HCT116 (cell line): ENCODE results near the gene XRN2. TPM values are rescaled to one million over a fixed set of nuclear protein-coding genes. Genes with fewer than 3 reads are reported as not detected.

Experiments used
- ATAC-seq: fragments of 200-7000 bp; cut with Tn5 transposase; 2 replicates; pipeline ENCODE4 v1.9.1; 2020; ENCODE audit warnings: mild to moderate bottlenecking, moderate library complexity
- BruUV-seq: library from RNA; stranded (reverse); fragments of 400-500 nt; replicated peaks from 2 replicates; lab custom pipeline; 2021; lab: Mats Ljungman, UMichigan
- CTCF ChIA-PET: fragments of 300-600 bp; sonication (Branson Sonifier 250); formaldehyde crosslinking; loops from one replicate; lab custom pipeline; 2021; ENCODE audit warnings: antibody characterized with exemption; lab: Charles Lee
- POLR2A ChIA-PET: fragments of 300-600, 350-600 bp; sonication (Branson Sonifier 250); formaldehyde crosslinking; loops from one replicate; lab custom pipeline; 2021; ENCODE audit warnings: antibody characterized with exemption; lab: Charles Lee
- RAD21 ChIA-PET, 2 experiments: fragments of 300-600 bp; sonication (Branson Sonifier 250); formaldehyde crosslinking; loops; one replicate each; lab custom pipeline; 2023; ENCODE audit warnings: low total read pairs in 2 of 2; ENCODE audit not compliant: uncharacterized antibody in 2 of 2, unreplicated experiment in 2 of 2, low non-redundant PET in 1 of 2; lab: Charles Lee
- DNase-seq: peaks from one replicate; pipeline ENCODE4 v3.0.0-alpha.2; 2010; ENCODE audit warnings: low read depth, low spot score
- H2AFZ ChIP-seq: fragments of 200-600 bp; shearing (Covaris generic), sonication (generic); 2 replicates; pipeline ENCODE4 v1.6.1; 2017; ENCODE audit warnings: low read depth, mixed run types, mixed read lengths, antibody characterized with exemption, low read length; ENCODE audit not compliant: poor library complexity, severe bottlenecking
- H3K27ac ChIP-seq: 2 replicates; pipeline ENCODE4 v1.5.1; 2012; ENCODE audit warnings: low read depth, low read length
- H3K27me3 ChIP-seq: fragments of 200-600 bp; sonication (generic); 2 replicates; pipeline ENCODE4 v1.6.1; 2016; ENCODE audit warnings: mixed run types, low read length, mixed read lengths; ENCODE audit not compliant: insufficient read depth
- H3K36me3 ChIP-seq, 2 experiments: fragments of 200-500 bp in 1 of 2; fragments of 200-600 bp in 1 of 2; sonication (Bioruptor generic) in 1 of 2; sonication (generic) in 1 of 2; 2 replicates each; pipeline versions ENCODE4 v1.5.1 to v1.6.1; 2014 to 2016; ENCODE audit warnings: low read length in 2 of 2, inconsistent platforms in 1 of 2, mixed read lengths in 1 of 2, mixed run types in 1 of 2; ENCODE audit not compliant: insufficient read depth in 2 of 2, control insufficient read depth in 1 of 2
- H3K4me1 ChIP-seq, 2 experiments: fragments of 200-600 bp in 1 of 2; sonication (generic) in 1 of 2; 2 replicates each; pipeline versions ENCODE4 v1.5.1 to v1.6.1; 2012 to 2017; ENCODE audit warnings: low read length in 2 of 2, inconsistent platforms in 1 of 2, mild to moderate bottlenecking in 1 of 2, mixed read lengths in 1 of 2, mixed run types in 1 of 2, moderate library complexity in 1 of 2; ENCODE audit not compliant: insufficient read depth in 2 of 2, control insufficient read depth in 1 of 2
- H3K4me2 ChIP-seq: fragments of 200-600 bp; sonication (generic); 2 replicates; pipeline ENCODE4 v1.6.1; 2017; ENCODE audit warnings: mixed run types, low read length, mixed read lengths
- H3K4me3 ChIP-seq, 2 experiments: fragments of 200-600 bp in 1 of 2; sonication (generic) in 1 of 2; replicated peaks in 1 of 2; 2 replicates each; pipeline ENCODE4 v1.5.1; 2011 to 2016; ENCODE audit warnings: low read length in 2 of 2, control low read depth in 1 of 2, low read depth in 1 of 2, mild to moderate bottlenecking in 1 of 2, mixed read lengths in 1 of 2, mixed run types in 1 of 2
- H3K79me2 ChIP-seq: fragments of 200-600 bp; sonication (generic); 2 replicates; pipeline ENCODE4 v1.6.1; 2017; ENCODE audit warnings: mild to moderate bottlenecking, mixed run types, low read length, moderate library complexity, mixed read lengths; ENCODE audit not compliant: insufficient read depth
- H3K9ac ChIP-seq: fragments of 200-600 bp; sonication (generic); 2 replicates; pipeline ENCODE4 v1.6.1; 2016; ENCODE audit warnings: low read length, mixed read lengths
- H3K9me2 ChIP-seq: fragments of 200-600 bp; sonication (generic), shearing (Covaris generic); 2 replicates; pipeline ENCODE4 v1.6.1; 2017; ENCODE audit warnings: mixed run types, mild to moderate bottlenecking, moderate library complexity; ENCODE audit not compliant: insufficient read depth
- H3K9me3 ChIP-seq, 2 experiments: fragments of 200-500 bp in 1 of 2; fragments of 200-600 bp in 1 of 2; sonication (Bioruptor generic) in 1 of 2; sonication (generic) in 1 of 2; 2 replicates each; pipeline ENCODE4 v1.6.1; 2014 to 2017; ENCODE audit warnings: low read length in 2 of 2, mixed read lengths in 2 of 2, inconsistent platforms in 1 of 2, low read depth in 1 of 2, mild to moderate bottlenecking in 1 of 2, mixed run types in 1 of 2, moderate library complexity in 1 of 2; ENCODE audit not compliant: control insufficient read depth in 1 of 2, insufficient read depth in 1 of 2
- H4K20me1 ChIP-seq: fragments of 200-600 bp; sonication (generic), shearing (Covaris generic); 2 replicates; pipeline ENCODE4 v1.6.1; 2017; ENCODE audit warnings: mixed run types, mild to moderate bottlenecking, moderate library complexity; ENCODE audit not compliant: insufficient read depth
- ATF3 ChIP-seq: IDR thresholded peaks from 2 replicates; pipeline ENCODE4 v1.6.1; 2012
- POLR2A ChIP-seq: IDR thresholded peaks from 2 replicates; pipeline ENCODE4 v1.7.0; 2011; ENCODE audit warnings: borderline replicate concordance; ENCODE audit not compliant: insufficient read depth, insufficient read length; ENCODE audit errors: extremely low read depth
- REST ChIP-seq: IDR thresholded peaks from 2 replicates; pipeline ENCODE4 v1.6.1; 2012; ENCODE audit warnings: low read depth
- SP1 ChIP-seq: IDR thresholded peaks from 2 replicates; pipeline ENCODE4 v1.6.1; 2012; ENCODE audit warnings: low read depth
- SRF ChIP-seq: IDR thresholded peaks from 2 replicates; pipeline ENCODE4 v1.6.1; 2012; ENCODE audit warnings: low read depth
- YY1 ChIP-seq: IDR thresholded peaks from 2 replicates; pipeline ENCODE4 v1.6.1; 2011; ENCODE audit warnings: low read length, low read depth, moderate library complexity, mild to moderate bottlenecking; ENCODE audit not compliant: insufficient replicate concordance; ENCODE audit errors: extremely low read depth
- intact Hi-C: fragments of 100-400 bp; cut with micrococcal nuclease; formaldehyde crosslinking; loops from 2 replicates; pipeline ENCODE4 v1.10.0; 2022
- total RNA-seq: library from RNA; stranded (reverse); gene quantifications from one replicate; pipeline ENCODE4 v1.2.1, GENCODE V29; 2021; ENCODE audit not compliant: unreplicated experiment

XRN2 gene
- total RNA-seq, 1 experiment from 2014 or later, result 101 TPM

GRCh38 chr20:21339499-21339898 is 36.4 kb downstream of the XRN2 start:
- Histone ChIP-seq H3K36me3 (peaks cover 38 to 42% of the 10 kb centered on the region in 2 experiments), H3K4me1 (no peaks in the 10 kb centered on the region), H3K27me3 (no peaks in the 10 kb centered on the region), H3K79me2 (peaks cover 46% of the 10 kb centered on the region), H3K9me2 (no peaks in the 10 kb centered on the region), H3K9me3 (no peaks in the 10 kb centered on the region), H4K20me1 (no peaks in the 10 kb centered on the region), H3K27ac (no peak overlapping the region), H3K4me2 (no peak overlapping the region), H3K4me3 (no peak overlapping the region), H3K9ac (no peak overlapping the region), H2AFZ (no peak overlapping the region)
- TF ChIP-seq REST (no peak), SP1 (no peak), POLR2A (no peak), ATF3 (no peak), SRF (no peak), YY1 (no peak)
- CTCF ChIA-PET, result no interaction called here
- POLR2A ChIA-PET, result no interaction called here
- ATAC-seq, result no peak
- intact Hi-C loops, result no loop called here
- DNase-seq, result no peak
- RAD21 ChIA-PET, result no interaction called here
- no TSS peak for BruUV-seq
